HG02938 (cell line): ENCODE results near the gene ZNF219.
"Not testable (repeated sequence)": the region's sequence is repeated elsewhere in the genome, so short reads cannot be mapped to it uniquely, and the experiment has no call there.

ENCODE experiments used
- ATAC-seq: cut with Tn5 transposase; IDR thresholded peaks from one replicate; pipeline ENCODE4 v1.9.1; 2021; ENCODE audit warnings: mild to moderate bottlenecking, moderate library complexity; ENCODE audit not compliant: unreplicated experiment

ZNF219 gene

GRCh38 chr14:21047378-21047781, 51.1 kb downstream of the ZNF219 start:
- no peak for ATAC-seq

DNA sequence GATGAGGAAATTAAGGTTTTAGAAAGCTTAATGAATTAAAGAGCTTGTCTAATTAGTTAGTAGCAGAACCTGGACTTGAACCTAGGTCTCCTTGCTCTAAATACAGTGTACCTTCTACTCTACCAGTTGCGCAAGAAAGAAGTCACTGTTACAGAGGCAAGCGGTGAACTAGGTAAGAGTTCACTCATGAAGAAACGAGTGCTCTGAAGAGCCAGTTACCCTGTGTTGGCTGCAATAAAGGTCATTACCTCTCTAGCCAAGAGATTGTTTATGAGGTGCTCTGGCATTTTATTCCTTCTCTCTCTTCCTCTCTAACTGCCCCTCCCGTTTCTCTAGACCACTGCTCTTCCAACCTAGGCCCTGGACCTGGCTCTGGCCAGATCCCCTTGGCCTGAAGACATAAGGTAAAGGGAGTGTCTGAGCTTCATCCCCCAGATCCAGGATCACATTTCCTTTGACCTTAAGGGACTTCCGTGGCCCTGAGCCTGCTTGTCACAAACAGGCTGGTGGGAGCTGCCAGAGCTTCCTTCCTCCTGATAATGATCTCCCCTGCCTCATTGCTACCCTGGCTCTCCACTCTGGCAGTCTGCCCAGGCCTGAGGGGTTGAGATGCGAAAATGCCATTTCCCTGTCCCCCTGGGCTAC, 54.4 kb downstream of the ZNF219 start:
- no peak for ATAC-seq

DNA sequence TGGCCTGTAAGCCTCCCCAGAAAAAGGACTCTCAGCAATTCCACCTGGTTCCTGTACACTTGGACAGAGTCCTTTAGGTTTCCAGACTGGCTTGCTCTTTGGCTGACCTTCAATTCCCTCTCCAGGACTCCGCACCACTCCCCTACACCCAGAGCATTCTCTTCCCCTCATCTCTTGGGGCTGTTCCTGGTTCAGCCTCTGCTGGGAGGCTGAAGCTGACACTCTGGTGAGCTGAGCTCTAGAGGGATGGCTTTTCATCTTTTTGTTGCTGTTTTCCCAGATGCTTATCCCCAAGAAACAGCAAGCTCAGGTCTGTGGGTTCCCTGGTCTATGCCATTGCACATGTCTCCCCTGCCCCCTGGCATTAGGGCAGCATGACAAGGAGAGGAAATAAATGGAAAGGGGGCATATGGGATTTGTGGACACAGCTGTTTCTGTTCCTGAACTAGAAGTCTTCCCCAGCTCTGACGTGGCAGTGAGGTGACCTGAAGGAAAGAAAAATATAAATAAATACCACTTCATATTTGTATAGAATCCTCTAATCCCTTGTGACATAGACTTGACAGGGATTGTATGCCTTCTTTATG, 55.0 kb downstream of the ZNF219 start:
- no peak for ATAC-seq

DNA sequence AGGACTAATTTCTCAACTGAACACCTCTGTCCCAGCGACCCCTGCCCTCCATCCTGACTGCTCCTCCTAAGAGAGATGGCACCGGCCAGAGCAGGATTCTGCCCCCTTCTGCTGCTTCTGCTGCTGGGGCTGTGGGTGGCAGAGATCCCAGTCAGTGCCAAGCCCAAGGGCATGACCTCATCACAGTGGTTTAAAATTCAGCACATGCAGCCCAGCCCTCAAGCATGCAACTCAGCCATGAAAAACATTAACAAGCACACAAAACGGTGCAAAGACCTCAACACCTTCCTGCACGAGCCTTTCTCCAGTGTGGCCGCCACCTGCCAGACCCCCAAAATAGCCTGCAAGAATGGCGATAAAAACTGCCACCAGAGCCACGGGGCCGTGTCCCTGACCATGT, 55.5 kb downstream of the ZNF219 start:
- ATAC-seq: no peak

- ATAC-seq: no peak
Measured at GRCh38 chr14:21041676-21042433, 56.6 kb downstream of the ZNF219 start, which contains the start of gene RNASE7. Gene RNASE7 (plus strand): TSS chr14:21042362. CDS start chr14:21042993, 631 bp downstream.

GRCh38 chr14:21040941-21041340, 57.5 kb downstream of the ZNF219 start:
- ATAC-seq: not testable (repeated sequence)

GRCh38 chr14:21040370-21040925, 58.0 kb downstream of the ZNF219 start:
- ATAC-seq: no peak
